HG02623 (cell line): ENCODE data around the gene DDHD1.
A peak's percentile ranks its signal among the peaks of the same experiment; 100 is the strongest.
"Not testable (repeated sequence)": the region's sequence is repeated elsewhere in the genome, so short reads cannot be mapped to it uniquely, and the experiment has no call there.

Experiments
- ATAC-seq: cut with Tn5 transposase; IDR thresholded peaks from one replicate; pipeline ENCODE4 v1.9.1; 2021; ENCODE audit warnings: moderate library complexity; ENCODE audit not compliant: unreplicated experiment

Gene DDHD1

GRCh38 chr14:53152887-53153701, at the start of gene DDHD1:
Gene DDHD1 (minus strand): TSS chr14:53153323. CDS start chr14:53153098, 225 bp downstream.
- ATAC-seq = peak; percentile 68

GRCh38 chr14:53195949-53196348, 42.8 kb upstream of the DDHD1 start:
- no peak for ATAC-seq

- no peak for ATAC-seq
Observed at GRCh38 chr14:53193193-53193592, 40.1 kb upstream of the DDHD1 start.

- no peak for ATAC-seq
Observed at GRCh38 chr14:53192052-53192760, 39.1 kb upstream of the DDHD1 start.

- peak; percentile 77 for ATAC-seq
Observed at GRCh38 chr14:53190938-53191337, 37.8 kb upstream of the DDHD1 start.

- ATAC-seq = no peak
Observed at GRCh38 chr14:53187921-53188463, 34.9 kb upstream of the DDHD1 start.

- no peak for ATAC-seq
Observed at GRCh38 chr14:53186532-53186931, 33.4 kb upstream of the DDHD1 start.

GRCh38 chr14:53183611-53184010, 30.5 kb upstream of the DDHD1 start:
- no peak for ATAC-seq

- ATAC-seq = no peak
Observed at GRCh38 chr14:53183056-53183455, 29.9 kb upstream of the DDHD1 start.

GRCh38 chr14:53181463-53182081, 28.4 kb upstream of the DDHD1 start:
- not testable (repeated sequence) for ATAC-seq

- no peak for ATAC-seq
Observed at GRCh38 chr14:53180272-53181221, 27.4 kb upstream of the DDHD1 start.

- ATAC-seq = not testable (repeated sequence)
Observed at GRCh38 chr14:53179486-53180005, 26.4 kb upstream of the DDHD1 start.

- ATAC-seq = no peak
Observed at GRCh38 chr14:53175375-53175774, 22.3 kb upstream of the DDHD1 start.

- ATAC-seq = no peak
Observed at GRCh38 chr14:53174918-53175317, 21.8 kb upstream of the DDHD1 start.

- no peak for ATAC-seq
Observed at GRCh38 chr14:53168786-53169185, 15.7 kb upstream of the DDHD1 start.

GRCh38 chr14:53167602-53168328, 14.6 kb upstream of the DDHD1 start:
- no peak for ATAC-seq

- ATAC-seq = no peak
Observed at GRCh38 chr14:53161758-53162435, 8.8 kb upstream of the DDHD1 start.

GRCh38 chr14:53156238-53156637, 3.1 kb upstream of the DDHD1 start:
- ATAC-seq = no peak

- ATAC-seq = no peak
Observed at GRCh38 chr14:53153702-53154112, 584 bp upstream of the DDHD1 start.
